Activated T-cell treated with anti-CD3 and anti-CD28 coated beads, Interleukin-2, amount 50 U/mL, for 48 hours (primary cell): Measurements from ENCODE around the gene FLACC1.

Source experiments
- DNase-seq, 2 experiments: peaks; one replicate each; pipeline ENCODE4 v3.0.0-alpha.2; 2020

The FLACC1 gene

GRCh38 chr2:201250741-201251140, 106.4 kb downstream of the FLACC1 start:
- no peak for DNase-seq

GRCh38 chr2:201249889-201250288, 107.3 kb downstream of the FLACC1 start:
- peak in 1 of 2 experiments; percentile 10 for DNase-seq

- DNase-seq = no peak
Observed at GRCh38 chr2:201248288-201248844, 108.8 kb downstream of the FLACC1 start.

- no peak for DNase-seq
Observed at GRCh38 chr2:201246280-201246679, 110.9 kb downstream of the FLACC1 start.

GRCh38 chr2:201244829-201245228, 112.3 kb downstream of the FLACC1 start:
- DNase-seq = peak in 1 of 2 experiments; percentile 14

- peak in 1 of 2 experiments; percentile 12 for DNase-seq
Observed at GRCh38 chr2:201242571-201243277, 114.4 kb downstream of the FLACC1 start.

- peak in 1 of 2 experiments; percentile 34 for DNase-seq
Observed at GRCh38 chr2:201239167-201239935, 117.8 kb downstream of the FLACC1 start.
